Neutrophil (primary cell): ENCODE data around the gene EXO5.
"Not testable (repeated sequence)": the region's sequence is repeated elsewhere in the genome, so short reads cannot be mapped to it uniquely, and the experiment has no call there.

Experiments used
- H3K27ac ChIP-seq: fragments of 200-600 bp; sonication (generic); 2 replicates; pipeline ENCODE4 v1.5.1; 2016; ENCODE audit warnings: mild to moderate bottlenecking, moderate library complexity
- H3K27me3 ChIP-seq: fragments of 200-600 bp; sonication (generic); 2 replicates; pipeline ENCODE4 v1.6.0; 2016; ENCODE audit warnings: mild to moderate bottlenecking
- H3K36me3 ChIP-seq: fragments of 200-600 bp; sonication (generic); 2 replicates; pipeline ENCODE4 v1.5.1; 2017
- H3K4me1 ChIP-seq, 2 experiments: fragments of 200-600 bp in 1 of 2; sonication (generic) in 1 of 2; 1 replicate in 1 of 2; 2 replicates in 1 of 2; pipeline versions ENCODE4 v1.5.1 to v1.6.1; 2013 to 2016; ENCODE audit warnings: low read depth in 1 of 2, low read length in 1 of 2, mild to moderate bottlenecking in 1 of 2, moderate library complexity in 1 of 2; ENCODE audit not compliant: control insufficient read depth in 1 of 2, insufficient read depth in 1 of 2
- H3K4me3 ChIP-seq, 2 experiments: fragments of 200-600 bp in 1 of 2; sonication (generic) in 1 of 2; 1 replicate in 1 of 2; 2 replicates in 1 of 2; pipeline ENCODE4 v1.5.1; 2013 to 2016; ENCODE audit warnings: low read depth in 1 of 2, low read length in 1 of 2, mild to moderate bottlenecking in 1 of 2, moderate library complexity in 1 of 2
- H3K9me3 ChIP-seq: fragments of 200-600 bp; sonication (generic); 2 replicates; pipeline ENCODE4 v1.5.1; 2016
- TF ChIP-seq, protein P1 (sequence below): fragments of 200-600 bp; sonication (generic); IDR thresholded peaks from 2 replicates; pipeline ENCODE4 v1.5.1; 2016; ENCODE audit warnings: antibody characterized with exemption

Gene EXO5

GRCh38 chr1:40556121-40556520, 47.6 kb downstream of the EXO5 start:
- TF ChIP-seq, protein P1, sequence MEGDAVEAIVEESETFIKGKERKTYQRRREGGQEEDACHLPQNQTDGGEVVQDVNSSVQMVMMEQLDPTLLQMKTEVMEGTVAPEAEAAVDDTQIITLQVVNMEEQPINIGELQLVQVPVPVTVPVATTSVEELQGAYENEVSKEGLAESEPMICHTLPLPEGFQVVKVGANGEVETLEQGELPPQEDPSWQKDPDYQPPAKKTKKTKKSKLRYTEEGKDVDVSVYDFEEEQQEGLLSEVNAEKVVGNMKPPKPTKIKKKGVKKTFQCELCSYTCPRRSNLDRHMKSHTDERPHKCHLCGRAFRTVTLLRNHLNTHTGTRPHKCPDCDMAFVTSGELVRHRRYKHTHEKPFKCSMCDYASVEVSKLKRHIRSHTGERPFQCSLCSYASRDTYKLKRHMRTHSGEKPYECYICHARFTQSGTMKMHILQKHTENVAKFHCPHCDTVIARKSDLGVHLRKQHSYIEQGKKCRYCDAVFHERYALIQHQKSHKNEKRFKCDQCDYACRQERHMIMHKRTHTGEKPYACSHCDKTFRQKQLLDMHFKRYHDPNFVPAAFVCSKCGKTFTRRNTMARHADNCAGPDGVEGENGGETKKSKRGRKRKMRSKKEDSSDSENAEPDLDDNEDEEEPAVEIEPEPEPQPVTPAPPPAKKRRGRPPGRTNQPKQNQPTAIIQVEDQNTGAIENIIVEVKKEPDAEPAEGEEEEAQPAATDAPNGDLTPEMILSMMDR, result no peak

GRCh38 chr1:40558241-40558640, 49.7 kb downstream of the EXO5 start:
- H3K27me3 ChIP-seq, H3K36me3 ChIP-seq, H3K27ac ChIP-seq, H3K4me3 ChIP-seq, H3K9me3 ChIP-seq, H3K4me1 ChIP-seq: not testable (repeated sequence)

More at GRCh38 chr1:40556121-40556520, 47.6 kb downstream of the EXO5 start:
- Histone ChIP-seq H3K4me1 (no peaks in the 10 kb centered on the region), H3K27me3 (no peaks in the 10 kb centered on the region), H3K27ac (no peak overlapping the region), H3K36me3 (no peaks in the 10 kb centered on the region), H3K4me3 (no peak overlapping the region), H3K9me3 (no peaks in the 10 kb centered on the region)

GRCh38 chr1:40562185-40562584, 53.6 kb downstream of the EXO5 start:
- Histone ChIP-seq H3K9me3 (no peaks in the 10 kb centered on the region), H3K27ac (no peak overlapping the region), H3K4me1 (no peaks in the 10 kb centered on the region), H3K36me3 (no peaks in the 10 kb centered on the region), H3K4me3 (no peak overlapping the region), H3K27me3 (no peaks in the 10 kb centered on the region)
- TF ChIP-seq, protein P1, result no peak

- no peaks in the 10 kb centered on the region for H3K36me3 ChIP-seq
- H3K4me1 ChIP-seq, result no peaks in the 10 kb centered on the region
- no peaks in the 10 kb centered on the region for H3K9me3 ChIP-seq
- H3K4me3 ChIP-seq, result no peak overlapping the region
- no peaks in the 10 kb centered on the region for H3K27me3 ChIP-seq
- TF ChIP-seq, protein P1, result no peak
- no peak overlapping the region for H3K27ac ChIP-seq
Measured at GRCh38 chr1:40563266-40563665, 54.7 kb downstream of the EXO5 start.

- no peaks in the 10 kb centered on the region for H3K4me1 ChIP-seq
- H3K4me3 ChIP-seq, result no peak overlapping the region
- no peak overlapping the region for H3K27ac ChIP-seq
- TF ChIP-seq, protein P1, result no peak
- no peaks in the 10 kb centered on the region for H3K9me3 ChIP-seq
- no peaks in the 10 kb centered on the region for H3K27me3 ChIP-seq
- no peaks in the 10 kb centered on the region for H3K36me3 ChIP-seq
Measured at GRCh38 chr1:40564506-40564905, 55.9 kb downstream of the EXO5 start.

DNA sequence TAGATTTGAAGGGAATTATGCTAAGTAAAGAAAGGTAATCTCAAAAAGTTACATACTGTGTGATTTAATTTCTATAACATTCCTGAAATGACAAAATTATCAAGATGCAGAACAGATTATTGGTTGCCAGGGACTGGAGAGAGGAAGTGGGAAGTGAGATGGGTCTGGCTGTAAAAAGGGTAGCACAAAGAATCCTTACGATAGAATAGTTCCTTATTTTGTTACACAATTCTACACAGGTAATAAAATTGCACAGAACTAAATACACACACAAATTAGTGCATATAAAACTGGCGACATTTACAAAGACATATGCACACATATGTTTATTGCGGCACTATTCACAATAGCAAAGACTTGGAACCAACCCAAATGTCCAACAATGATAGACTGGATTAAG, 56.3 kb downstream of the EXO5 start:
- no peaks in the 10 kb centered on the region for H3K9me3 ChIP-seq
- no peaks in the 10 kb centered on the region for H3K36me3 ChIP-seq
- no peak overlapping the region for H3K4me3 ChIP-seq
- H3K4me1 ChIP-seq, result no peaks in the 10 kb centered on the region
- H3K27me3 ChIP-seq, result no peaks in the 10 kb centered on the region
- H3K27ac ChIP-seq, result no peak overlapping the region
- TF ChIP-seq, protein P1, result no peak
